ENCODE results near the gene KCTD2. TPM values are rescaled to one million over a fixed set of nuclear protein-coding genes. Genes with fewer than 3 reads are reported as not detected.
A peak's percentile ranks its signal among the peaks of the same experiment; 100 is the strongest.
"Not testable (repeated sequence)": the region's sequence is repeated elsewhere in the genome, so short reads cannot be mapped to it uniquely, and the experiment has no call there.

Gene KCTD2
- total and polyA plus RNA-seq, 10 donors: 11.0 to 28.4 (median 25.2) TPM

- intact Hi-C loops (cut with DNase I; ENCODE audit: low total_unique reads): no loop called here
- Histone ChIP-seq H3K4me1 (peaks cover 0 to 23% (median 2%) of the 10 kb centered on the region in 6 donors), H3K36me3 (peaks cover 0 to 20% (median 14%) of the 10 kb centered on the region in 6 donors), H3K4me3 (no peak overlapping the region), H3K9me3 (no peaks in the 10 kb centered on the region), H3K27me3 (replicated peaks in 1 of 7) (no peaks in the 10 kb centered on the region), H3K27ac (no peak overlapping the region)
- WGBS, 5 donors: 85 to 90% (median 86%) methylated on average over 8 of the region's 8 CpGs
- TF ChIP-seq POLR2A (IDR thresholded peaks at IDR 0.05) (no peak), POLR2AphosphoS5 (IDR thresholded peaks at IDR 0.05) (no peak), CTCF (IDR thresholded peaks at IDR 0.05 in 8 of 11, conservative IDR thresholded peaks at IDR 0.05 in 3 of 11) (no peak)
- DNase-seq: no peak
These were observed 21.7 kb downstream of the KCTD2 start for GRCh38 chr17:75068750-75069149.

GRCh38 chr17:75069783-75070182 lies 22.8 kb downstream of the KCTD2 start:
- Histone ChIP-seq H3K9me3 (no peaks in the 10 kb centered on the region), H3K4me1 (peaks cover 0 to 33% (median 2%) of the 10 kb centered on the region in 6 donors), H3K36me3 (peaks cover 0 to 9% (median 4%) of the 10 kb centered on the region in 6 donors), H3K27me3 (replicated peaks in 1 of 7) (no peaks in the 10 kb centered on the region), H3K27ac (no peak overlapping the region), H3K4me3 (no peak overlapping the region)
- 88 to 95% (median 92%) methylated on average over 2 of the region's 2 CpGs for WGBS, 5 donors
- intact Hi-C loops (cut with DNase I; ENCODE audit: low total_unique reads): no loop called here
- TF ChIP-seq CTCF (IDR thresholded peaks at IDR 0.05 in 8 of 11, conservative IDR thresholded peaks at IDR 0.05 in 3 of 11) (peak in 3 of 11 experiments; percentile 11 to 24 (median 13)), POLR2A (IDR thresholded peaks at IDR 0.05) (no peak)
- peak; percentile 33 for DNase-seq

GRCh38 chr17:75071478-75072271 lies 24.6 kb downstream of the KCTD2 start:
- H3K9me3 ChIP-seq; H3K27ac ChIP-seq; DNase-seq; H3K27me3 ChIP-seq (replicated peaks in 1 of 7); H3K36me3 ChIP-seq; intact Hi-C loops (cut with DNase I; ENCODE audit: low total_unique reads); H3K4me3 ChIP-seq: not testable (repeated sequence)
- H3K4me1 ChIP-seq: peaks cover 0 to 37% (median 6%) of the 10 kb centered on the region in 6 donors
- WGBS, 5 donors: 84 to 89% (median 88%) methylated on average over 8 of the region's 8 CpGs

- 94 to 99% (median 98%) methylated on average over 5 of the region's 5 CpGs for whole genome bisulfite sequencing, 5 donors
- H3K36me3 ChIP-seq; DNase-seq; H3K27me3 ChIP-seq (replicated peaks in 1 of 7); H3K27ac ChIP-seq; H3K9me3 ChIP-seq; H3K4me3 ChIP-seq; intact Hi-C loops (cut with DNase I; ENCODE audit: low total_unique reads): not testable (repeated sequence)
- H3K4me1 ChIP-seq: peaks cover 7 to 45% (median 18%) of the 10 kb centered on the region in 6 donors
These were observed 25.9 kb downstream of the KCTD2 start for GRCh38 chr17:75072909-75073308.

- Histone ChIP-seq H3K27ac (no peak overlapping the region), H3K9me3 (no peaks in the 10 kb centered on the region), H3K4me1 (peaks cover 14 to 50% (median 25%) of the 10 kb centered on the region in 6 donors), H3K27me3 (replicated peaks in 1 of 7) (no peaks in the 10 kb centered on the region), H3K4me3 (no peak overlapping the region), H3K36me3 (no peaks in the 10 kb centered on the region)
- DNase-seq: peak; percentile 30
- intact Hi-C loops (cut with DNase I; ENCODE audit: low total_unique reads): no loop called here
- TF ChIP-seq POLR2A (IDR thresholded peaks at IDR 0.05): no peak
- TF ChIP-seq POLR2AphosphoS5 (IDR thresholded peaks at IDR 0.05): no peak
- TF ChIP-seq CTCF (IDR thresholded peaks at IDR 0.05 in 8 of 11, conservative IDR thresholded peaks at IDR 0.05 in 3 of 11): no peak
- WGBS, 5 donors: 68 to 86% (median 75%) methylated on average over 5 of the region's 5 CpGs
These were observed 26.6 kb downstream of the KCTD2 start for GRCh38 chr17:75073618-75074047.

Measured in spleen (tissue), 11 donors.